ENCODE measurements around the gene RALGAPB.
"Not testable (repeated sequence)": the region's sequence is repeated elsewhere in the genome, so short reads cannot be mapped to it uniquely, and the experiment has no call there.

Gene RALGAPB

GRCh38 chr20:38447251-38447661 lies 25.4 kb upstream of the RALGAPB start:
- DNase-seq: no peak

GRCh38 chr20:38447931-38448675 lies 24.5 kb upstream of the RALGAPB start:
- no peak for DNase-seq

GRCh38 chr20:38449046-38449445 lies 23.6 kb upstream of the RALGAPB start:
- no peak for DNase-seq

GRCh38 chr20:38450412-38450975 lies 22.1 kb upstream of the RALGAPB start:
- DNase-seq: peak in 1 of 2 experiments; percentile 11

- no peak for DNase-seq
These were observed 19.6 kb upstream of the RALGAPB start for GRCh38 chr20:38452880-38453624.

GRCh38 chr20:38453941-38454340 lies 18.7 kb upstream of the RALGAPB start:
- no peak for DNase-seq

- DNase-seq: no peak
These were observed 17.8 kb upstream of the RALGAPB start for GRCh38 chr20:38454556-38455473.

GRCh38 chr20:38458314-38458713 lies 14.3 kb upstream of the RALGAPB start:
- DNase-seq: no peak

- DNase-seq: no peak
These were observed 12.5 kb upstream of the RALGAPB start for GRCh38 chr20:38460040-38460623.

GRCh38 chr20:38460631-38461030 lies 12.0 kb upstream of the RALGAPB start:
- not testable (repeated sequence) for DNase-seq

GRCh38 chr20:38461167-38461566 lies 11.5 kb upstream of the RALGAPB start:
- not testable (repeated sequence) for DNase-seq

- DNase-seq: not testable (repeated sequence)
These were observed 11.1 kb upstream of the RALGAPB start for GRCh38 chr20:38461569-38461968.

- no peak for DNase-seq
These were observed 6.5 kb upstream of the RALGAPB start for GRCh38 chr20:38466171-38466570.

- no peak for DNase-seq
These were observed 5.7 kb upstream of the RALGAPB start for GRCh38 chr20:38466983-38467382.

GRCh38 chr20:38471245-38471644 lies 1.4 kb upstream of the RALGAPB start:
- DNase-seq: no peak

- no peak for DNase-seq
These were observed 593 bp upstream of the RALGAPB start for GRCh38 chr20:38471987-38472512.

- DNase-seq: no peak
These were observed 738 bp downstream of the RALGAPB start for GRCh38 chr20:38473367-38473795.

GRCh38 chr20:38477747-38478146 lies 5.1 kb downstream of the RALGAPB start:
- no peak for DNase-seq

GRCh38 chr20:38479596-38479995 lies 7.0 kb downstream of the RALGAPB start:
- DNase-seq: no peak

GRCh38 chr20:38485041-38485440 lies 12.4 kb downstream of the RALGAPB start:
- DNase-seq: no peak

GRCh38 chr20:38489181-38489580 lies 16.5 kb downstream of the RALGAPB start:
- DNase-seq: no peak
